Liver (tissue), 9 donors: ENCODE data around the gene CCDC190. TPM values are rescaled to one million over a fixed set of nuclear protein-coding genes. Genes with fewer than 3 reads are reported as not detected.

Source experiments
- DNase-seq: peaks from one replicate; pipeline ENCODE4 v3.0.0-alpha.2; 2017; ENCODE audit warnings: low spot score
- H3K27ac ChIP-seq, 2 donors: one replicate each; pipeline ENCODE4 v1.7.0; 2013; ENCODE audit warnings: inconsistent platforms in 2 of 2, low read length in 2 of 2, control low read depth in 1 of 2, low read depth in 1 of 2, mild to moderate bottlenecking in 1 of 2
- H3K27me3 ChIP-seq, 4 donors: one replicate each; pipeline versions ENCODE4 v1.6.1 to v1.7.0; 2013; ENCODE audit warnings: low read length in 3 of 4, inconsistent platforms in 1 of 4, mild to moderate bottlenecking in 1 of 4, moderate library complexity in 1 of 4; ENCODE audit not compliant: control insufficient read depth in 4 of 4, insufficient read depth in 4 of 4
- H3K36me3 ChIP-seq, 4 donors: one replicate each; pipeline versions ENCODE4 v1.6.1 to v1.7.0; 2013; ENCODE audit warnings: low read length in 3 of 4, mild to moderate bottlenecking in 3 of 4, low read depth in 1 of 4, moderate library complexity in 1 of 4; ENCODE audit not compliant: control insufficient read depth in 4 of 4, insufficient read depth in 3 of 4
- H3K4me1 ChIP-seq, 4 donors: one replicate each; pipeline versions ENCODE4 v1.6.1 to v1.7.0; 2013; ENCODE audit warnings: low read length in 3 of 4, mild to moderate bottlenecking in 3 of 4, moderate library complexity in 1 of 4; ENCODE audit not compliant: control insufficient read depth in 4 of 4, insufficient read depth in 4 of 4
- H3K4me3 ChIP-seq, 3 donors: one replicate each; pipeline versions ENCODE4 v1.6.1 to v1.7.0; 2013; ENCODE audit warnings: low read length in 3 of 3, control low read depth in 1 of 3, low read depth in 1 of 3, mild to moderate bottlenecking in 1 of 3
- H3K9ac ChIP-seq, 2 donors: one replicate each; pipeline ENCODE4 v1.7.0; 2013; ENCODE audit warnings: low read length in 2 of 2, mild to moderate bottlenecking in 2 of 2, moderate library complexity in 2 of 2, control low read depth in 1 of 2, low read depth in 1 of 2
- H3K9me3 ChIP-seq, 4 donors: one replicate each; pipeline versions ENCODE4 v1.6.1 to v1.7.0; 2013; ENCODE audit warnings: low read length in 3 of 4; ENCODE audit not compliant: control insufficient read depth in 4 of 4
- CTCF ChIP-seq: fragments of 150-350 bp; IDR thresholded peaks from 2 replicates; pipeline ENCODE4 v1.5.1; 2017; ENCODE audit warnings: improper control_type of control experiment, low read depth, low read length; ENCODE audit not compliant: missing input control
- EGR1 ChIP-seq, 2 donors: IDR thresholded peaks; 2 replicates each; pipeline ENCODE4 v1.6.1; 2016 to 2018; ENCODE audit warnings: antibody characterized with exemption in 2 of 2, low read depth in 2 of 2
- FOXA1 ChIP-seq: IDR thresholded peaks from 2 replicates; pipeline ENCODE4 v1.6.1; 2016; ENCODE audit warnings: antibody characterized with exemption
- HNF4A ChIP-seq, 2 donors: conservative IDR thresholded peaks; 2 replicates each; pipeline ENCODE4 v1.6.1; 2016; ENCODE audit warnings: antibody characterized with exemption in 2 of 2, mild to moderate bottlenecking in 2 of 2
- HNF4G ChIP-seq: IDR thresholded peaks from 2 replicates; pipeline ENCODE4 v1.6.1; 2016; ENCODE audit warnings: antibody characterized with exemption
- MAX ChIP-seq: IDR thresholded peaks from 2 replicates; pipeline ENCODE4 v1.6.1; 2016; ENCODE audit warnings: antibody characterized with exemption
- NR2F2 ChIP-seq: IDR thresholded peaks from 2 replicates; pipeline ENCODE4 v1.6.1; 2016; ENCODE audit warnings: antibody characterized with exemption
- RAD21 ChIP-seq, 2 donors: IDR thresholded peaks; 2 replicates each; pipeline ENCODE4 v1.6.1; 2016; ENCODE audit warnings: antibody characterized with exemption in 2 of 2, mild to moderate bottlenecking in 2 of 2
- RXRA ChIP-seq, 2 donors: IDR thresholded peaks; 2 replicates each; pipeline ENCODE4 v1.6.1; 2017 to 2018; ENCODE audit warnings: antibody characterized with exemption in 2 of 2, mild to moderate bottlenecking in 1 of 2
- SP1 ChIP-seq: IDR thresholded peaks from 2 replicates; pipeline ENCODE4 v1.6.1; 2018; ENCODE audit warnings: antibody characterized with exemption, mild to moderate bottlenecking
- YY1 ChIP-seq: IDR thresholded peaks from 2 replicates; pipeline ENCODE4 v1.6.1; 2016; ENCODE audit warnings: antibody characterized with exemption, mild to moderate bottlenecking
- WGBS: extraction: QIAGEN DNeasy Blood & Tissue Kit; methylation state at CpG from one replicate; pipeline ENCODE4 v1.1.7; 2013; 5-methylcytosine and 5-hydroxymethylcytosine counted together
- polyA plus RNA-seq, 2 donors: library from polyadenylated mRNA; stranded (reverse) in 1 of 2; unstranded in 1 of 2; fragments of 200-250 nt in 1 of 2; fragments of >200 nt in 1 of 2; fragmentation: Nextera tagmentation in 1 of 2; extraction: Ambion mirVana in 1 of 2; gene quantifications; one replicate each; pipeline versions ENCODE4 v1.2.1 to v1.2.3, GENCODE V29; 2013 to 2015
- total RNA-seq, 2 donors: library from RNA; depleted of rRNA; stranded (reverse); fragments of >200 nt; gene quantifications; one replicate each; pipeline ENCODE4 v1.2.3, GENCODE V29; 2014
- TF ChIP-seq, protein P1 (sequence below): IDR thresholded peaks from 2 replicates; pipeline ENCODE4 v1.6.1; 2016; ENCODE audit warnings: antibody characterized with exemption
- TF ChIP-seq, protein P2 (sequence below): IDR thresholded peaks from 2 replicates; pipeline ENCODE4 v1.6.1; 2016; ENCODE audit warnings: antibody characterized with exemption
- TF ChIP-seq, protein P3 (sequence below): IDR thresholded peaks from 2 replicates; pipeline ENCODE4 v1.6.1; 2016; ENCODE audit warnings: antibody characterized with exemption, mild to moderate bottlenecking
- donor health status: healthy.
- donor health status: healthy.
- donor health status: healthy.
- donor health status: healthy.
- donor health status: healthy.

The CCDC190 gene
- total and polyA plus RNA-seq, 4 donors = not detected

DNA sequence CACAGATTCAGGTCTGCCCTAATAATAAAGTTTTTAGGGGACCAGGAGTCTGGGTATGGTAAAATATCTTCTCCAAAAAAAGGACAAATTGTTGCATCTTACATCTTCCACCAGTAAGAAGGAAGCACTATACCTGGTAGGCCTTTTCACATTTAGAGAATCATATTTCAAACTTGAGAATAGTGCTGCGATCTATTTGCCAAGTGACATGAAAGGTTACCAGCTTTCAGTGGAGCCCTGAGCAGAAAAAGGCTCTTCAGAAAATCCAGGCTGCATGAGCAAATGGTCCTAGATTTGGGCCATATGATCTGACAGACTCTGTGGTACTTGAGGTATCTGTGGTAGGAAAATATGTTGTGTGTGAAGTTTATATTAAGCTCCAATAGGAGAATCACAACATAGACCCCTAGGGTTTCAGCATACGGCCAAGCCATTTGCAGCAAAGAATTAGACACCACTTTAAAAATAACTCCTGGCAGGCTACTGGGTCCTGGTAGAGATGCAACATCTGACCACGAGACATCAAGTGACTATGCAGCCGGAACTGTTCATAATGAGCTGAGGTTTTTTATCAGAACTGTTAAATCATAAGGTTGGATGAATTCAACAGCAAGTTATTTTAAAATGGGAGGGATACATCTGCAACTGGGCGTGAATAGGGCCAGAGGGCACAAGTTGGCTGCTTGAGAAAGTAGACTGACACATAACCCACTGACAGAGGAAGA is 38.6 kb upstream of the CCDC190 start:
- no peaks in the 10 kb centered on the region for H3K4me1 ChIP-seq
- H3K27ac ChIP-seq = no peak overlapping the region
- WGBS = 76% methylated on average over 5 of the region's 5 CpGs
- H3K4me3 ChIP-seq = no peak overlapping the region
- no peaks in the 10 kb centered on the region for H3K27me3 ChIP-seq
- H3K9me3 ChIP-seq = no peaks in the 10 kb centered on the region
- H3K9ac ChIP-seq = no peak overlapping the region
- no peak for DNase-seq
- TF ChIP-seq YY1 (no peak), RAD21 (IDR thresholded peaks at IDR 0.05) (no peak), SP1 (no peak), MAX (no peak), EGR1 (IDR thresholded peaks at IDR 0.05; ENCODE audit: low read depth in 2 of 2) (no peak), NR2F2 (no peak), HNF4G (no peak), CTCF (no peak), HNF4A (conservative IDR thresholded peaks at IDR 0.05) (no peak), RXRA (IDR thresholded peaks at IDR 0.05) (no peak)
- TF ChIP-seq, protein P1, sequence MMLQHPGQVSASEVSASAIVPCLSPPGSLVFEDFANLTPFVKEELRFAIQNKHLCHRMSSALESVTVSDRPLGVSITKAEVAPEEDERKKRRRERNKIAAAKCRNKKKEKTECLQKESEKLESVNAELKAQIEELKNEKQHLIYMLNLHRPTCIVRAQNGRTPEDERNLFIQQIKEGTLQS = no peak
- TF ChIP-seq, protein P2, sequence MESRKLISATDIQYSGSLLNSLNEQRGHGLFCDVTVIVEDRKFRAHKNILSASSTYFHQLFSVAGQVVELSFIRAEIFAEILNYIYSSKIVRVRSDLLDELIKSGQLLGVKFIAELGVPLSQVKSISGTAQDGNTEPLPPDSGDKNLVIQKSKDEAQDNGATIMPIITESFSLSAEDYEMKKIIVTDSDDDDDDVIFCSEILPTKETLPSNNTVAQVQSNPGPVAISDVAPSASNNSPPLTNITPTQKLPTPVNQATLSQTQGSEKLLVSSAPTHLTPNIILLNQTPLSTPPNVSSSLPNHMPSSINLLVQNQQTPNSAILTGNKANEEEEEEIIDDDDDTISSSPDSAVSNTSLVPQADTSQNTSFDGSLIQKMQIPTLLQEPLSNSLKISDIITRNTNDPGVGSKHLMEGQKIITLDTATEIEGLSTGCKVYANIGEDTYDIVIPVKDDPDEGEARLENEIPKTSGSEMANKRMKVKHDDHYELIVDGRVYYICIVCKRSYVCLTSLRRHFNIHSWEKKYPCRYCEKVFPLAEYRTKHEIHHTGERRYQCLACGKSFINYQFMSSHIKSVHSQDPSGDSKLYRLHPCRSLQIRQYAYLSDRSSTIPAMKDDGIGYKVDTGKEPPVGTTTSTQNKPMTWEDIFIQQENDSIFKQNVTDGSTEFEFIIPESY = no peak
- no peaks in the 10 kb centered on the region for H3K36me3 ChIP-seq

- no peak overlapping the region for H3K27ac ChIP-seq
- H3K27me3 ChIP-seq = no peaks in the 10 kb centered on the region
- no peaks in the 10 kb centered on the region for H3K9me3 ChIP-seq
- no peaks in the 10 kb centered on the region for H3K36me3 ChIP-seq
- H3K4me3 ChIP-seq = no peak overlapping the region
- TF ChIP-seq HNF4A (conservative IDR thresholded peaks at IDR 0.05) (no peak), RAD21 (IDR thresholded peaks at IDR 0.05) (no peak), HNF4G (no peak), FOXA1 (no peak), SP1 (no peak), CTCF (no peak), NR2F2 (no peak)
- TF ChIP-seq, protein P3, sequence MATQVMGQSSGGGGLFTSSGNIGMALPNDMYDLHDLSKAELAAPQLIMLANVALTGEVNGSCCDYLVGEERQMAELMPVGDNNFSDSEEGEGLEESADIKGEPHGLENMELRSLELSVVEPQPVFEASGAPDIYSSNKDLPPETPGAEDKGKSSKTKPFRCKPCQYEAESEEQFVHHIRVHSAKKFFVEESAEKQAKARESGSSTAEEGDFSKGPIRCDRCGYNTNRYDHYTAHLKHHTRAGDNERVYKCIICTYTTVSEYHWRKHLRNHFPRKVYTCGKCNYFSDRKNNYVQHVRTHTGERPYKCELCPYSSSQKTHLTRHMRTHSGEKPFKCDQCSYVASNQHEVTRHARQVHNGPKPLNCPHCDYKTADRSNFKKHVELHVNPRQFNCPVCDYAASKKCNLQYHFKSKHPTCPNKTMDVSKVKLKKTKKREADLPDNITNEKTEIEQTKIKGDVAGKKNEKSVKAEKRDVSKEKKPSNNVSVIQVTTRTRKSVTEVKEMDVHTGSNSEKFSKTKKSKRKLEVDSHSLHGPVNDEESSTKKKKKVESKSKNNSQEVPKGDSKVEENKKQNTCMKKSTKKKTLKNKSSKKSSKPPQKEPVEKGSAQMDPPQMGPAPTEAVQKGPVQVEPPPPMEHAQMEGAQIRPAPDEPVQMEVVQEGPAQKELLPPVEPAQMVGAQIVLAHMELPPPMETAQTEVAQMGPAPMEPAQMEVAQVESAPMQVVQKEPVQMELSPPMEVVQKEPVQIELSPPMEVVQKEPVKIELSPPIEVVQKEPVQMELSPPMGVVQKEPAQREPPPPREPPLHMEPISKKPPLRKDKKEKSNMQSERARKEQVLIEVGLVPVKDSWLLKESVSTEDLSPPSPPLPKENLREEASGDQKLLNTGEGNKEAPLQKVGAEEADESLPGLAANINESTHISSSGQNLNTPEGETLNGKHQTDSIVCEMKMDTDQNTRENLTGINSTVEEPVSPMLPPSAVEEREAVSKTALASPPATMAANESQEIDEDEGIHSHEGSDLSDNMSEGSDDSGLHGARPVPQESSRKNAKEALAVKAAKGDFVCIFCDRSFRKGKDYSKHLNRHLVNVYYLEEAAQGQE = no peak
- no peak overlapping the region for H3K9ac ChIP-seq
- no peaks in the 10 kb centered on the region for H3K4me1 ChIP-seq
- no peak for DNase-seq
Measured at GRCh38 chr1:162893612-162893908, 32.6 kb upstream of the CCDC190 start.
